HL-60 (cell line): ENCODE data around the gene ZNF689.

Experiments used
- DNase-seq, 2 experiments: peaks; one replicate each; pipeline ENCODE4 v3.0.0-alpha.2; 2010 to 2020; ENCODE audit warnings: low read depth in 1 of 2, low spot score in 1 of 2
- H3K27ac ChIP-seq: fragments of 250-450 bp; sonication (Bioruptor Pico); replicated peaks from 2 replicates; pipeline ENCODE4 v1.5.1; 2020; ENCODE audit warnings: mild to moderate bottlenecking, moderate library complexity
- H3K27me3 ChIP-seq: fragments of 250-450 bp; sonication (Bioruptor Pico); 2 replicates; pipeline ENCODE4 v1.5.1; 2021; ENCODE audit warnings: mild to moderate bottlenecking, moderate library complexity; ENCODE audit not compliant: insufficient read depth, poor library complexity, severe bottlenecking
- H3K4me3 ChIP-seq: replicated peaks from 2 replicates; pipeline ENCODE4 v1.5.1; 2011; ENCODE audit warnings: mild to moderate bottlenecking, control low read depth, low read length; ENCODE audit not compliant: insufficient read depth
- CTCF ChIP-seq: IDR thresholded peaks from one replicate; pipeline ENCODE4 v1.5.1; 2011; ENCODE audit warnings: low read length, control low read depth, inconsistent platforms; ENCODE audit not compliant: insufficient read depth
- GABPA ChIP-seq: IDR thresholded peaks from 2 replicates; pipeline ENCODE4 v1.6.1; 2012; ENCODE audit warnings: low read depth
- POLR2AphosphoS5 ChIP-seq: IDR thresholded peaks from 2 replicates; pipeline ENCODE4 v1.6.1; 2012; ENCODE audit warnings: low read depth
- REST ChIP-seq: IDR thresholded peaks from 2 replicates; pipeline ENCODE4 v1.6.1; 2012; ENCODE audit warnings: low read depth; ENCODE audit not compliant: insufficient replicate concordance
- SPI1 ChIP-seq: IDR thresholded peaks from 2 replicates; pipeline ENCODE4 v1.6.1; 2012; ENCODE audit warnings: low read depth, mild to moderate bottlenecking, borderline replicate concordance

The ZNF689 gene

GRCh38 chr16:30651124-30652004, 41.2 kb upstream of the ZNF689 start:
- Histone ChIP-seq H3K4me3 (peak overlapping the region; percentile 85), H3K27me3 (no peaks in the 10 kb centered on the region), H3K27ac (peak overlapping the region; percentile 87)
- DNase-seq: peak; percentile 56 to 69
- peak; percentile 71 for TF ChIP-seq CTCF
- TF ChIP-seq SPI1: no peak
- no peak for TF ChIP-seq GABPA
- peak; percentile 45 for TF ChIP-seq POLR2AphosphoS5

DNA sequence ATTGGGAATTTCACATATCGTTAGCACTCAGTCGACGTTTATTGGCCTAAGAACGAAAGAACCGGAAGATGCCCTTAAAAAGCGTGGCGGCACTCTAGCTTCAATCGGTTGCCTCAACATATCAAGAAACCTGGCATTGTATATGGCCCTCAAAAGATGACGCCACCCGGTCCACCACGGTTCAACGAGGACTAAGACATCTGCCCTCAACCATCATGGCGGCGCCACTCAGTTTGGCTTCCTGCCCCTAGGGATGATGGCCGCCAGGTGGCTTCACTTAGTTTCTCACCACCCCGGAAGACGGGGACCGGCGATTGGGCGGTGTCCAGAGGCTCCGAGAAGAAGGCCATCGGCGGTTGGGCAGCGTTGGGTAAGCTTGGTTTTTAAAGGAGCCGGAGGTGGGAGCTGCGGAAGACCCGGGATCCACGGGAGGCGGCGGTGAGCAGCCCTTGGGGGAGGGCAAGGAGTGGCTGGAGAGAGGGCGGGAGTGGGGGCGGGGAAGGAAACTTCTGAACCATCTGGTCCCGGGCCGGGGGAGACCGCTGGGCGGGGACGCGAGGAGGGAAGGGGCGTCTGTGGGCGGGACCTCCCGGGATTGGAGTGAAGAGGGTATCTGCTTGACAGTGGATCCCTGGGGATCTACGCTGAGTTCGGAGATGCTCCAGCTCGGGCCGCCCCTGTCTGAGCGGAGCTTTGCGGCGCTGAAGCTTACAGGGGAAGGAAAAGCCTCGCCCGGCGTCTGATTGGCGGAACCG, 40.4 kb upstream of the ZNF689 start, which contains the start of gene PRR14:
Gene PRR14, plus strand, starts transcription at position 592 of the 755 bp plus-strand sequence. CDS start 686 bp downstream, outside the sequence.
- TF ChIP-seq GABPA: peak; percentile 42
- no peak for TF ChIP-seq SPI1
- Histone ChIP-seq H3K4me3 (peak within 1 kb of the TSS; percentile 85), H3K27me3 (no peaks in the 10 kb centered on the region), H3K27ac (peak within 1 kb of the TSS; percentile 87)
- peak; percentile 99 to 100 for DNase-seq

GRCh38 chr16:30649725-30650368, 39.7 kb upstream of the ZNF689 start:
- TF ChIP-seq REST: peak; percentile 23
- TF ChIP-seq GABPA: no peak
- no peak for TF ChIP-seq POLR2AphosphoS5
- no peak for TF ChIP-seq CTCF
- TF ChIP-seq SPI1: peak; percentile 56; the same call in 1 of the 2 replicates
- H3K27me3 ChIP-seq: no peaks in the 10 kb centered on the region
- H3K4me3 ChIP-seq: peak overlapping the region; percentile 52
- H3K27ac ChIP-seq: peak overlapping the region; percentile 87
- peak; percentile 48 to 53 for DNase-seq

GRCh38 chr16:30647274-30647571, 37.0 kb upstream of the ZNF689 start:
- H3K4me3 ChIP-seq: no peak overlapping the region
- TF ChIP-seq CTCF (no peak), GABPA (no peak), POLR2AphosphoS5 (no peak), SPI1 (no peak), REST (no peak)
- DNase-seq: no peak
- no peak overlapping the region for H3K27ac ChIP-seq
- H3K27me3 ChIP-seq: no peaks in the 10 kb centered on the region
